Spinal cord (tissue), 10 donors: ENCODE measurements around the gene LILRA5. TPM values are rescaled to one million over a fixed set of nuclear protein-coding genes. Genes with fewer than 3 reads are reported as not detected.
A peak's percentile ranks its signal among the peaks of the same experiment; 100 is the strongest.
"Not testable (repeated sequence)": the region's sequence is repeated elsewhere in the genome, so short reads cannot be mapped to it uniquely, and the experiment has no call there.

Source experiments
- DNase-seq, 6 donors: peaks; one replicate each; pipeline versions ENCODE4 v3.0.0 to v3.0.0-alpha.2; 2013 to 2015; ENCODE audit warnings: low spot score in 6 of 6, low read depth in 4 of 6
- H3K27ac ChIP-seq: one replicate; pipeline ENCODE4 v1.5.1; 2013; ENCODE audit warnings: low read depth, low read length, control low read depth
- H3K27me3 ChIP-seq: one replicate; pipeline ENCODE4 v1.6.1; 2013; ENCODE audit warnings: low read length; ENCODE audit not compliant: control insufficient read depth, insufficient read depth
- H3K36me3 ChIP-seq: one replicate; pipeline ENCODE4 v1.6.1; 2013; ENCODE audit warnings: low read length; ENCODE audit not compliant: control insufficient read depth, insufficient read depth
- H3K4me1 ChIP-seq: one replicate; pipeline ENCODE4 v1.6.1; 2013; ENCODE audit warnings: low read length; ENCODE audit not compliant: control insufficient read depth, insufficient read depth
- H3K4me3 ChIP-seq: one replicate; pipeline ENCODE4 v1.5.1; 2013; ENCODE audit warnings: low read depth, low read length, control low read depth
- H3K9me3 ChIP-seq: one replicate; pipeline ENCODE4 v1.6.1; 2013; ENCODE audit warnings: low read length; ENCODE audit not compliant: control insufficient read depth, insufficient read depth
- WGBS: methylation state at CpG from one replicate; pipeline ENCODE4 v1.1.5; 2013; ENCODE audit warnings: missing lambda C conversion rate; ENCODE audit not compliant: insufficient coverage; 5-methylcytosine and 5-hydroxymethylcytosine counted together
- polyA plus RNA-seq, 2 donors: library from polyadenylated mRNA; unstranded; fragments of 120-200 nt; gene quantifications; one replicate each; pipeline ENCODE4 v1.2.1, GENCODE V29; 2013; ENCODE audit not compliant: insufficient read length in 2 of 2
- total RNA-seq, 2 donors: library from RNA; depleted of rRNA in 1 of 2; stranded (reverse); fragments of 120-200 nt in 1 of 2; fragments of >200 nt in 1 of 2; gene quantifications; one replicate each; pipeline versions ENCODE4 v1.2.3 to v1.2.4, GENCODE V29; 2013 to 2014
- donor health status: healthy.

Gene LILRA5
- total and polyA plus RNA-seq, 4 donors = 0.50 to 3.2 (median 0.54) TPM; not detected in 1

- Histone ChIP-seq H3K4me3 (no peak overlapping the region), H3K27ac (no peak overlapping the region), H3K27me3 (no peaks in the 10 kb centered on the region), H3K9me3 (no peaks in the 10 kb centered on the region), H3K4me1 (no peaks in the 10 kb centered on the region), H3K36me3 (no peaks in the 10 kb centered on the region)
- peak in 1 of 6 donors; percentile 75 for DNase-seq
- 71% methylated on average over 1 of the region's 4 CpGs for WGBS
These were observed 25.5 kb downstream of the LILRA5 start for GRCh38 chr19:54287456-54287855.

GRCh38 chr19:54286283-54286682, 26.7 kb downstream of the LILRA5 start:
- not testable (repeated sequence) for H3K36me3 ChIP-seq, DNase-seq, H3K9me3 ChIP-seq, H3K27ac ChIP-seq, H3K27me3 ChIP-seq, H3K4me3 ChIP-seq, H3K4me1 ChIP-seq
- no CpG with 5 or more reads among the region's 10 CpGs for WGBS

- not testable (repeated sequence) for H3K36me3 ChIP-seq, H3K4me3 ChIP-seq, H3K27me3 ChIP-seq, DNase-seq, H3K27ac ChIP-seq, H3K4me1 ChIP-seq, H3K9me3 ChIP-seq
- WGBS = 76% methylated on average over 9 of the region's 12 CpGs
These were observed 27.4 kb downstream of the LILRA5 start for GRCh38 chr19:54285427-54286056.

GRCh38 chr19:54282686-54283470, 30.1 kb downstream of the LILRA5 start:
- Histone ChIP-seq H3K9me3 (no peaks in the 10 kb centered on the region), H3K27ac (no peak overlapping the region), H3K4me3 (no peak overlapping the region), H3K36me3 (no peaks in the 10 kb centered on the region), H3K27me3 (no peaks in the 10 kb centered on the region), H3K4me1 (no peaks in the 10 kb centered on the region)
- DNase-seq = no peak
- 71% methylated on average over 4 of the region's 9 CpGs for WGBS

- WGBS = 84% methylated on average over 5 of the region's 5 CpGs
These were observed 31.3 kb downstream of the LILRA5 start for GRCh38 chr19:54281729-54282075.

GRCh38 chr19:54281007-54281728, 31.8 kb downstream of the LILRA5 start, which contains the start of gene LILRB2:
LILRB2 (minus strand) TSS chr19:54281110; CDS start chr19:54280496, 614 bp downstream.
- DNase-seq = no peak
- H3K9me3 ChIP-seq = no peaks in the 10 kb centered on the region
- H3K27ac ChIP-seq = no peak within 1 kb of the TSS
- H3K36me3 ChIP-seq = no peaks in the 10 kb centered on the region
- no peaks in the 10 kb centered on the region for H3K4me1 ChIP-seq
- H3K27me3 ChIP-seq = no peaks in the 10 kb centered on the region
- WGBS = 78% methylated on average over 6 of the region's 12 CpGs
- H3K4me3 ChIP-seq = no peak within 1 kb of the TSS

More at GRCh38 chr19:54281729-54282075, 31.3 kb downstream of the LILRA5 start:
- H3K27ac ChIP-seq, H3K4me3 ChIP-seq, H3K9me3 ChIP-seq, H3K27me3 ChIP-seq, H3K4me1 ChIP-seq, H3K36me3 ChIP-seq, DNase-seq: not testable (repeated sequence)

- not testable (repeated sequence) for H3K36me3 ChIP-seq, DNase-seq, H3K27ac ChIP-seq, H3K27me3 ChIP-seq, H3K4me3 ChIP-seq, H3K4me1 ChIP-seq, H3K9me3 ChIP-seq
- 69% methylated on average over 5 of the region's 10 CpGs for WGBS
These were observed 32.5 kb downstream of the LILRA5 start for GRCh38 chr19:54280441-54280840.

- not testable (repeated sequence) for H3K36me3 ChIP-seq, DNase-seq, H3K9me3 ChIP-seq, H3K4me1 ChIP-seq, H3K4me3 ChIP-seq, H3K27ac ChIP-seq, H3K27me3 ChIP-seq
- WGBS = 56% methylated on average over 2 of the region's 4 CpGs
These were observed 32.9 kb downstream of the LILRA5 start for GRCh38 chr19:54280025-54280424.

GRCh38 chr19:54279406-54279962, 33.5 kb downstream of the LILRA5 start:
- no peaks in the 10 kb centered on the region for H3K27me3 ChIP-seq
- no peaks in the 10 kb centered on the region for H3K4me1 ChIP-seq
- H3K36me3 ChIP-seq = no peaks in the 10 kb centered on the region
- DNase-seq = no peak
- H3K4me3 ChIP-seq = no peak overlapping the region
- H3K9me3 ChIP-seq = no peaks in the 10 kb centered on the region
- H3K27ac ChIP-seq = no peak overlapping the region
- 84% methylated on average over 5 of the region's 18 CpGs for WGBS
